Activated CD8-positive, alpha-beta memory T cell treated with anti-CD3 and anti-CD28 coated beads for 4 hours (primary cell): ENCODE results near the gene ARHGAP19.

ENCODE experiments used
- DNase-seq, 2 donors: peaks; one replicate each; pipeline ENCODE4 v3.0.0-alpha.2; 2020; ENCODE audit warnings: low read depth in 2 of 2

Gene ARHGAP19, protein sequence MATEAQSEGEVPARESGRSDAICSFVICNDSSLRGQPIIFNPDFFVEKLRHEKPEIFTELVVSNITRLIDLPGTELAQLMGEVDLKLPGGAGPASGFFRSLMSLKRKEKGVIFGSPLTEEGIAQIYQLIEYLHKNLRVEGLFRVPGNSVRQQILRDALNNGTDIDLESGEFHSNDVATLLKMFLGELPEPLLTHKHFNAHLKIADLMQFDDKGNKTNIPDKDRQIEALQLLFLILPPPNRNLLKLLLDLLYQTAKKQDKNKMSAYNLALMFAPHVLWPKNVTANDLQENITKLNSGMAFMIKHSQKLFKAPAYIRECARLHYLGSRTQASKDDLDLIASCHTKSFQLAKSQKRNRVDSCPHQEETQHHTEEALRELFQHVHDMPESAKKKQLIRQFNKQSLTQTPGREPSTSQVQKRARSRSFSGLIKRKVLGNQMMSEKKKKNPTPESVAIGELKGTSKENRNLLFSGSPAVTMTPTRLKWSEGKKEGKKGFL

DNA sequence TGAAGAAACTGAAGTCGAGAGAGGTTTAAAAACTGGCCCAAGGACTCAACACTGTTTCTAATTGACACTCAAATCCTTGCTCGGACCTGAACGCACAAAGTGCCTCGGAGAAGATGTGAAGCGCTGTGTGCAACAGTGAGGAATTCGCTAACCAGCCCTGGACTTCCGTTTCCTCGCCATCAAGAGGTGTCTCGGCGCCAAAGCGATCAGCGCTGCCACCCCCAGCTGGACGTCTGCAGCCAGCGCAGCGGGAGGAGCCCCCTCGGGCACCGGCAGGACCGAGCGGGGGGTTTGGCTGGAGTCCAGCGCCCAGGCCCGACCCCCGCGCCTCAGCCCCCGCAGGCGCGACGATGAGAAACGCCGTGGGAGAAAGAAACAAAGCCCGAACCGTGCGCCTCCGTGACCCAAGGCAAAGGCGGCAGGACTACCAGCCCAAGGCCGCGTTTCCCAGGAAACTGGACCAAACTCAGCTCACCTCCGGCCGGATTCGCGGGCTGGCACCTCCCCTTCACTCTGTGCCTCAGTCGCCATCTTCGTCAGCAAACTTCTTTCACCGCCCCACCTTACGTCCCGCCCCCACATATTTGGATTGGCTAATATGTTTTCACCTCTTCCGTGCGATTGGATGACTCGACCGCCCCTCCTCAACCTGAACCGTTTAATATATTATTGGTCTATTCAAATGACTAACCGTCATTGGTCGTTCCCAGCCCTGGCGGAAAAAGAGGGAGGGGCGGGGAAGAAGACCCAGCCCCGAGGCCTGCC, at the start of gene ARHGAP19:
Gene ARHGAP19, minus strand, starts transcription at position 541 of the 765 bp plus-strand sequence. Its CDS starts 10 bp downstream, at position 531.
- peak; percentile 82 to 90 for DNase-seq

DNA sequence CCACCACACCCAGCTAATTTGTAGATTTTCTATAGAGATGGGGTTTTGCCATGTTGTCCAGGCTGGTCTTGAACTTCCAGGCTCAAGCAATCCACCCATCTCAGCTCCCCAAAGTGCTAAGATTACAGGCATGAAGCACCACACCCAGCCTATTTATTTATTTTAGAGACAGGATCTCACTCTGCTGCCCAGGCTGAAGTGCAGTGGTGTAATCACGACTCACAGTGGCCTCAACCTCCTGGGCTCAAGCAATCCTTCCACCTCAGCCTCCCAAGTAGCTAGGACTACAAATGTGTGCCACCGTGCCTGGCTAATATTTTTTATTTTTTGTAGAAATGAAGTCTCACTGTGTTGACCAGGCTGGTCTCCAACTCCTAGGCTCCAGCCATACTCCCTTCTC, 49.0 kb upstream of the ARHGAP19 start:
- DNase-seq: no peak

DNA sequence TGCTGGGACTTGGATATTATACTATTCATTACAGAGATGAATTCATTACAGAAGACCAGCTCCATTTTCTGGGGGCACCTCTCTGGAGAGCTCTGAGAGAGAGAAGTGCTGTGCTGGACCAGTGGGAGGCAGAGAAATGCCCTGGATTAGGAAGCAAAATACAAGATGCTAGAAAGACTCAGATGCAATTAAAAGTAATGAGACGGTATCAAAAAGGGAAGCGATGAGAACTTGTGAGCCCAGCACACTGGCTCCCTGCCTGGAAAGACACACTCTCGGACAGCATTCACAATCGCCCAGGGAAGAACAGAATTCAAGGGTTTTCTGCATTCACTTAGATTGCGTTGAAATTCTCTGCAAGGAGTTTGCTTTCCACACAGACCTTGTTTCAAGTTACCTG, 45.6 kb upstream of the ARHGAP19 start:
- DNase-seq: no peak

DNA sequence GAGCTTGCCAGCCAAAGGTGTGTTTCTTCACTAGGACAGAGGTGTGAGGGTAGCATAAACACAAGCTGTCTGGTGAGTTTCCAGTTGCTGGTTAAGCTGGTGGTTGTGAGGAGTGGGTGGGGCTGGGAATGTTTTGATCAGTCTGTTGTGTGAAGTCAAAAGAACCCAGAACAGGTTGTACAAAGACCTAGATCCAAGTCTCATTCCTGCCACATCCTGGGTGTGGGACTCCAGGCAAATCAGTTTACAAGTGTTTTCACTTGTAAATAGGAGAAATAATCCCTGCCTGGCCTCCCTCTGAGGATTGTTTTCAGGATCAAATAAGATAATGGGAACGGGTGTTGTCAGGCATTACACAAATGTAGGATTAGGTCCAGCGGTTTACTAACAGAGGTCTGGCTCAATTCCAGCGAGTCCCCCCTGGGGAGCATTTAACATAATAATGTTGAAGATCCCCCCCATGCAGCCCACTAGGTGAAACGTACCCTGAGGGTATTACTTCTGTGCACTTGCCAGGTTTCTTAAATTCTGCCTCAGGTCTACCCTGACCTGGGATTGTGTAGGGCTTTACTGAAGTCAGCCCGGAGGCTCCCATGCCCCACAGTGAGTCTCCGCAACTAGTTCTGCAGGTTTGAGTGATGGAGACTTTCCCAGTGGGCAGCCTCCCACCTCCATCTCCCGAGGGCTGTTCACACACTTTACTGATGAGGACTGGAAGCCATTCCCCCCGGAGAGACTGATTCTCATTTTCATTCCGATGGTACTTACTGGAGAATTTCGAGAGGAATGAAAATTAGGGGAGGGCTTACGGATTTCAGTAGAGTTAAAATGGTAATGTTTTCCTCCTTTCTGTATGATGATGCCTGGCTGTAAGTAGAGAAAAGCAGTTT, 44.8 kb upstream of the ARHGAP19 start:
- no peak for DNase-seq

DNA sequence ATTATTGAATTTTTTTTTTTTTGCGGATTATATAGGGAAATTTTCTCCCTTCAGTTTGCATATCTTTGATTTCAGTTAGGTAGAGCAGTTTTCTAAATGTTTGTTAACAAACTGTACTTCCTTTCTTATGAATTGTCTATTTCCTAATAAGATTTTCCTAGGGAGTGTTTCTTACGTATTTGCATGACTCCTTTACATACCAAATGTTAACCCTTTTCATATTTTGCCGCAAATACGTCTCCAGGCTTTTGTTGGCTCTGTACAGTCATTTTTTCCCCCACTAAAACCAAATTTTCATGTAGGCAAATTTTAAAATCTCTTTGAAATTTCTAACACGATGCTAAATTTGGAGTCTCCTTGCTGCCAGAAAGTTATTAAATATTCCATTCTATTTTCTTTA, 44.0 kb upstream of the ARHGAP19 start:
- no peak for DNase-seq

DNA sequence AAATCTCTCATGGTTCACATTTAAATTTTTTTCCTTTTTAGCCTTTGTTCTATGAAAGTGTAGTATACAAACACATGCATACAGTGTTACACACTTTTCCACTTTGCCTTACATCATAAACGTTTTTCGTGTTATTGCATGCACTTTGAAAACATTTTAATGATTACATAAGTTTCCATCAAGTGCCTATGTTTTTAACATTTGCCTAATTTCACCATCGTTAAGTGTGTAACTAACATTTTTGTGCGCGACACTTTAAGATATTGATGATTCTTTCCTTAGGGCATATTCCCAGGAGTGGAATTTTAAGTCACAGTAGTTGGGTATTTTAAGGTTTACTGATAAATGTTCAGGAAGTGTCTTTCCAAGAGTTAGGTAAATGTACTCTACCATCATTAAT, 43.6 kb upstream of the ARHGAP19 start:
- no peak for DNase-seq

DNA sequence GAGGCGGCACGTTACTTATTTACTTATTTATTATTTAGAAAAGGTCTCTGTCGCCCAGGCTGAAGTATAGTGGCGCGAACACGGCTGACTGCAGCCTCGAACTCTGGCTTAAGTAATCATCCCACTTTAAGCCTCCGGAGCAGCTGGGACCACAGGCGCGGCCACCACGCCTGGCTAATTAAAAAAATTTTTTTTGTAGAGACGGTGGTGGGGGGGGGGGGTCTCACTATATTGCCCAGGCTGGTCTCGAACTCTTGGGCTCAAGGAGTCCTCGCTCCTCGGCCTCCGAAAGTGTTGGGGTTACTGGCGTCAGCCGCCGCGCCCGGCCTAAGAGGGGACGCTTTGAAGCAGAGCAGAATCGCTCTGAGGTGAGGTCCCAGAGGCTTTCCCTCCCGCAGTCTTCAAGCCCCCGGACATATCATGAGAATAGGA, 42.8 kb upstream of the ARHGAP19 start:
- no peak for DNase-seq

DNA sequence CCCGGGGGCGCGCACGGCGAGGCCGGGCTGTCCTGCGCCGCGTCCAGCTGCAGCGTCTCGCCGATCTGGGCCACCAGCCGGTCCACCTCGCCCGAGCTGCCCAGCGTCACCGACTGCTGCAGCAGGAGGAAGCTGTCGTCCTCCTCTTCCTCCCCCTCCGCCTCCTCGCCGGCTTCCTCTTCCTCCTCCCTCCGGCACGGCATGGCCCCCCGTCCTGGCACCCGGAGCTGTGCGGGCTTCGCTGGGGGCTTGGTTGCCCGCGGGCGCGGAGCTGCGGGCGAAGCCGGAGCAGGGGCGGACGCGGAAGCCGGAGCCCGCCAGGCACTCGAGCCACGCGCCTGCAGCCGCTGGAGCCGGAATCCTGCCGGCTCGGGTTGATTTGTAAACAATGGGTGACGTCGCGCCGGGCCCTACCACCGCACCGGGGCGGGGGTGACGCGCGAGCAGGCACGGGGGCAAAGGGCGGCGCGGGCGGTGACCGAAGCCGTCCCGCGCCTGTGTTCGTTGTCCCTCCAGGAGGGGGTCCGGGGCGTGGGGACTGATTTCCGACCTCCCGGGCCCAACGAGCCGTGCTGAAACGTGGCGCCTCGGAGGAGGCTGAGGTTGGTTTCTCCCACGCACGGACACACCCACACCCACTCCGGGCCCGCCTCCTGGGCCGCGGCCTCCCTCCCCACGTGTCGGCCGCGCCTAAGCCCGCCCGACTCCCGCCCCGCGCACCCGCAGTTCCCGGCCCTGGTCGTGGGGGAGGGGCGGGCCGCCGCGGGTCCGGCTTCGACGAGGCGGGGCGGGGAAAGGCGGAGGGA, 42.1 kb upstream of the ARHGAP19 start, which contains the start of gene FRAT2:
Gene FRAT2, minus strand, starts transcription at position 360 of the 806 bp plus-strand sequence. Its CDS starts 157 bp downstream, at position 203.
- peak; percentile 72 to 76 for DNase-seq

DNA sequence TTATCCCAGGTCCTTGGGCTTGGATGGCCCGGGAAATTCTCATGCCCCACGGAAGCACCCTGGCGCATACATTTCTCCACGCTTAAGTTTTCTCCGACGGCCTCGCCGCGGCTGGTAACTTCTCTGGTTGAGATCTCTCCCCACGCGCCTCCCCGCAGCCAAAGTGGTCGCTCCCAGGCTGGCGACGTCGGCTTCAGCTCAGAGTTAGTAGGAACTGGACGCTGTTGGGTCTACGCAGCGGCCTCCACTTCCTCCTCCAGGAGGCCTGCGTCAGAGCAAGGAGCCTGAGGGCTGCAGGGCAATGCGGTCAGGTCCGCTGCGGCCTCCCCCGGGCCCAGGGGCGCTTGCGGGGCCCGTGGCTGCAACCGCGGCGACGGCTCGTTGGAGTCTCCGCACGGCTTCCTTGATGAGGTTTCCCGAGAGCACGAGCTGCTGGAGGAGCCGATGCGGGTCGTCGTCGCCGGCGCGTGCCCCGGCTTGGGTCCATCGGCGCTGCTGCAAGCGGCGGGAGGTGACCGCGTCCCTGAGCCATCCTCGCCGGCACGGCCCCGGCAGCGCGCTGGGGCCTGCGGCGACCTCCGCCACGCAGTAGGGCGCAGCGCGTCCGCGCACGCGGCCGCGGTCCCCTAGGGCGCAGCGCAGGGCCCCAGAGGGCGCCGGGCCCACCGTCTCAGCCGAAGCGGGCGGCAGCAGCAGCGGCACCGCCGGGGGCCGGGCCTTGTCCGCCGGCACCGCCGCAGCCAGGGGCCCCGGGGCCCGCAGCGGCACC, 41.3 kb upstream of the ARHGAP19 start:
- no peak for DNase-seq

DNA sequence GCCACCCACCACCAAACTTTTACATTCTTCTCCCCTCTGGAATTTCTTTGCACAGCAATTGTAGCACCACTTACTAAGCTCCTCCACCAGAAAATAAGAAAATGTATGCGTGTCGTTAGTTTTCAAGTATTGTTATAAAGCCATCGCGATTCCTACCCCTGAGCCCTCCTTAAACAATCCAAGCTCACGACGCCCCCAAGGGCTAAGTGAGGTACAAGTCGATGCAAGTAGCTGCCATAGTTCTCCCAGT, 40.8 kb upstream of the ARHGAP19 start:
- no peak for DNase-seq

DNA sequence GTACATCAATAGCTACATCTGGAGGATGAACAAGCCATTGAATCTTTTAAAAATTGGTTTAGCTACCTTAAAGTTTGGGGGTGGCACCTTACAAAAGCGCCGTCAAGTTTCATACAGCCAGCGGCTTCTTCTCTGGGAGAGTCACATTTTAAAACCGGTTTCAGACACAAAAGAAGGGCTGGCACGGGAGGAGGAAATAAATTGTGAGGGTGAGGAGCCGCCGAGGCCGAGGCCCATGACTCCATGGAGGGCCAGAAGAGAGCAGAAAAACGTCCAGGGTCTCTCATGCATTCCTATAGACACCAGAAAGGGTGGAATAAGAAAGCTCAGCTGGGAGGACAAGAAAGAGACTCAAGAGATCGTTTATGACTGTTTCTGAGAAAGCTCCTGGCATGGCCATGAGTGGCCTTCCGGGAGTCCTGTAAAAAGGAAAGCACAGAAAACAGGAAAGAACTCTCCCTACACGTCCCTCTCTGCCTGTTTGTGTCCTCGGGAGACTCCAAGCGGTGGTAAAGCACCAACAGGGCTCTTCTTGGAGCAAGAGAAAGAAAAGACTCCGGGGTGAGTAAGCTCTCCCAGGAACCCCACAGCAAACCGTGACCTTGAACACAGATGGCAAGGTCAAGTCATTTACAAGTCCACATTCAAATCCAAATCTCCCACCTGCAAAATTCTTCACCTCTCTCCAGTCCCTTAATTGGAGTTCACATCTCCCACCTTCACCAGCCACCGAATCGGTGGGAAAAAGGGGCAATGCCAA, 40.3 kb upstream of the ARHGAP19 start:
- no peak for DNase-seq

DNA sequence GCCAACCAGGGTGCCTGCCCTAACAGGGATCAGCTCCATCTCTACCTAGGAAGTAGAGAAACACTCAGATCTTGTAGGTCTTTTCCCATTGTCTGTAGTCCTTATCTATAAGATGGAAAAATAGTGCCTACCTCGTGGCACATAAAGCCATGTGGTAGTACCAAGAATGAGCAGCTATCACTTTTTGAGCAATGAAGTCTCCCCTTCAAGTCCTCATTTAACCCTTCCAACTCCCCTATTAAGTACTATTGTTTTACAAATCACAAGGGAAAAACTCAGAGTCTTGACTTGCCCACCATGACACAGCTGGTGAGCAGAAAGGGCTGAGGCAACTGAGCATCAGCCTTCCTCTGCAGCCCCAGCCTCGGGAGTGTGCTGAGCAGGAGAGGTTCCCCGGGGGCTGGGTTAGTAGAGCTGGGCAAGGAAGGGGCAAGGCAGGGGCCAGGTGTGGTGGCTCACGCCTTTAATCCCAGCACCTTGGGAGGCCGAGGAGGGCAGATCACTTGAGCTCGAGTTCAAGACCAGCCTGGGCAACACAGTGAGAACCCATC, 38.8 kb upstream of the ARHGAP19 start:
- DNase-seq: no peak

DNA sequence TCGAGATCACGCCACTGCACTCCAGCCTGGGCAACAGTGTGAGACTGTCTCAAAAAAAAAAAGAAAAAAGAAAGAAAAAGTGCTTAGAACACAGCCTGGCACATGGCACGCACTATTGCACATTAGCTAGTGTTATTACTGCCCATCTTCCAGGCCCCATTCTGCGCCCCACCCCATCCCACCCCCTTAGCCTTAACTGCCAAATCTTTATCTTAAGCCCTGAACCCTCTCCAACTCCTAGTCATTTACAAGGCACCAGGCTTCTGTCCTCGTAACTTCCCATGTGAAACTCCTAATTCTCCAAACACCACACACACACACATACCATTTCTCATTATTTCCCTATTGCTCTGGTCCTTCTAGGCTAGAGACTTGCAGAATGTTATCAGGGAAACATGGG, 37.3 kb upstream of the ARHGAP19 start:
- DNase-seq: no peak

DNA sequence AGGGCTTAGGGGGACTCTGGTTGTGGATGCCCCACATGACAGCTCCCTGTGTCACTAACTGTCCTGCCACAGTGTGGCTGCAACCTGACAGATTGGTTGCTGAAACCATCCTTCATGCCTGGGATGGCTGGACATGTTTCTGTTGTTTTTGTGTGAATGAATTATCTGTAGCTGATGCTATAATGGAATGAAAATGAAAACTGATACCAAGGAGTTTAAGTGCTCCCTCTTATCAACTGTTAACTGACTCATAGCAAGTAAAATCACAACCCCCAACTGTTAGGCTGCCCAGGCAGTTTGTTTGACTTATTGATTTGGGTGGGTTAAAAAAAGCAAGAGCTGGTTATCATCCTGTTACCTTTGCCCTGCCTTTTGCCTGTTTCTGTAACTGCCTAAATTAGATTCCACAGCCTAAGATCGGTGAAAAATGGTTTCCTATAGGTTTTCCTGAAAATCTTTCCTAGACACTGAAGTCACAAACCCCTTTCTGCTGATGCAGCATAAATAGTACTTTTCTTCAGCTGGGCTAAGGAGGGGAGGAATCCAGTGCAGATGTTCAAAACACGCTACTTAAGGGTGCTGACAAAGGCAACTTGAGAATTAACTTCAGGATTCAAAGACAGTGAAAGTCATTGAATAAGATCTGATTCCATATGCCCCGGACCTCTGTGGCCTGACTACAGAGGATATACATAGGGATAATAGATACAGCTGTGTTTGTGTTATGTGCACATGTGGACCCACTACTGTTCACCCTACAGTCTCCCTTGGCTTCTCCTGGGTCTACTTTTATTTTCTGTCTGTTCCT, 36.4 kb upstream of the ARHGAP19 start:
- DNase-seq: no peak

DNA sequence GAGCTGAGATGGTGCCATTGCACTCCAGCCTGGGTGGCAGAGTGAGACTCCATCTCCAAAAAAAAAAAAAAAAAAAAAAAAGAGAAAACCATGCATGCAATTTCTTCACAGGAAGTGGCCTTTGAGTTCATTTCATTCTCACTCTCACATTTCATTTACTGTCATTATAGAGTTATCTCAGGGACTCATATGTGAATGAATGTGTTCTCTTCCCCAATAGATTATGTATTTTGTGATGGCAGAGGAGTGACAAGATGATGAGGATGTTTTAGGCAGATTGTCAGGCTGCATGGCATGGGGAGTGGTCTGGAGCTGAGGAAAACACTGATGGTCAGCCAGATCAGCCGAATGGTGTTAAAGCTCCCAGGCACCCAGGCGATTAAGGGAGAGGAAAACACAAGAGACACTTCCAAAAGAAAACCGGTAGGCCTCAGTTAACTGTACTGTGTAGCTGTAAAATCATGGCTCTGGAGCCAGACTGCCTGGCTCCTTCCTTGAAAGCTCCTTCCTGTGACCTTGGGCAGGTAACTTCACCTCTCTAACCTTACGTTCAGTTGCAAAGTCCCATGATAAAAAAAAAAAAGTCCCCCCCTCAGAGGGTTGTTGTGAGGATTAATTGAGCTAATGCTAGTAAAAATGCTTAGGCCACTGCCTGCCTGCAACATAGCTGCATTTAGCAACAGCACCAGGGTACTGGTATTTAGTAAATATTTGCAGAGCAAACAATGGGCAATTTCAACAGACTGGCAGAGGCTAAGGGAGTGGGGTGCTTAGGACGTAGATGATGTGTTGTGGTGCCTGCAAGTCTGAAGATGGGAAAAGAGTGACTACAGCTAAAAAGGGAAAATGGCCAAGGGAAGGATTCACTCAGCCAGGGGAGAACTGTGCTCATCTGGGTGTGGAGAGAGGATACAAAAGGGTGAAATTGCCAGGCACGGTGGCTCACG, 35.2 kb upstream of the ARHGAP19 start:
- no peak for DNase-seq

DNA sequence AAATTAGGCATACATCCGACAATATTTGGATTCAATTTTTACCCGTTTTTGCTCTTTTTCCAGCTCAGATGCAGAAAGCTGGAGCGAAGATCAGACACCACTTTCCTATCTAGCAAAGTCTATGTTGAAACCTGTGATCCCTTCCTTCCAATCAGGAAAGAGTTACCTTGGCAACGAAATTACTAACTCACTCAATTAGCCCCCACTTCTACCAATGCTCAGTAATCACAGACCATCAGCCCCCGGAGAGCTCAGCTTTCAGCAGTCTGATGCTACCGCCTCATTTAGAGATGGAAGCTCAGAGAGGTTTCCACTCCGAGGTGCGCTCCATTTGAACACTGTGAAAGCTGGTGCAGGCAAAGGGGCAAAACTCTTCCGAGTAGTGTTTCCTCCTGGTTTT, 33.3 kb upstream of the ARHGAP19 start:
- no peak for DNase-seq

DNA sequence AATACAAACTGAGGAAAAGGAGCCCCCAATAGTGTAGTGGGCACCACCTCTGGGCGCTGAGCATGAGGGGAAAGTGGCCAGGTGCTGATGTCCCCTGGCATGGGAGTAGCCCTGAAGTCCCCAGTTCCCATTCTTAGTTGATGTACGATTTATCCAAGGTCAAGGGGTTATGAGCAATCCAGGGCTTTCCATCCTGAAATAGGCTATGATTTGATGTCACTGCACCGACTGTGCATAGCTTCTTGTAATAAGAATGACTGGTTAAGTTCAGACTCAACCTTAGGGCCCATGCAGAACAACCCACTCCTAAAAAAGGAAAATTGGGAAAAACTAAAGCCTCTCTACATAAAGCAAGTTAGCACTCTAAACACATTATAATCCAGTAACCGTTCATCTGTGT, 31.1 kb upstream of the ARHGAP19 start:
- no peak for DNase-seq
